ENCODE results near the gene UQCR10. TPM values are rescaled to one million over a fixed set of nuclear protein-coding genes. Genes with fewer than 3 reads are reported as not detected.
A peak's percentile ranks its signal among the peaks of the same experiment; 100 is the strongest.

UQCR10 gene
- total RNA-seq, 1 donor from 2014 or later: 65.8 TPM

- H3K4me1 ChIP-seq: peaks cover 33% of the 10 kb centered on the region
- H3K36me3 ChIP-seq: peaks cover 0 to 45% of the 10 kb centered on the region in 2 donors
- intact Hi-C loops (cut with DNase I): no loop called here
- H3K27ac ChIP-seq: no peak overlapping the region
- H3K9me3 ChIP-seq: no peaks in the 10 kb centered on the region
- H3K4me3 ChIP-seq: no peak overlapping the region
- no peaks in the 10 kb centered on the region for H3K27me3 ChIP-seq
- no peak for TF ChIP-seq POLR2AphosphoS5 (IDR thresholded peaks at IDR 0.05; ENCODE audit: insufficient read depth in 1 of 2, low read depth in 1 of 2)
- DNase-seq (ENCODE audit: extremely low spot score in 2 of 2): no peak
Observed at GRCh38 chr22:29795663-29796062, 28.5 kb downstream of the UQCR10 start.

- Histone ChIP-seq H3K27ac (no peak overlapping the region), H3K4me3 (no peak overlapping the region), H3K27me3 (no peaks in the 10 kb centered on the region), H3K4me1 (peaks cover 33% of the 10 kb centered on the region), H3K9me3 (no peaks in the 10 kb centered on the region), H3K36me3 (peaks cover 0 to 47% of the 10 kb centered on the region in 2 donors)
- TF ChIP-seq POLR2AphosphoS5 (IDR thresholded peaks at IDR 0.05; ENCODE audit: insufficient read depth in 1 of 2, low read depth in 1 of 2) (no peak), POLR2A (IDR thresholded peaks at IDR 0.05) (no peak), CTCF (IDR thresholded peaks at IDR 0.05) (no peak)
- intact Hi-C loops (cut with DNase I): no loop called here
- DNase-seq (ENCODE audit: extremely low spot score in 2 of 2): no peak
Observed at GRCh38 chr22:29797351-29797750, 30.2 kb downstream of the UQCR10 start.

GRCh38 chr22:29798318-29798717, 31.1 kb downstream of the UQCR10 start:
- H3K4me3 ChIP-seq: no peak overlapping the region
- DNase-seq (ENCODE audit: extremely low spot score in 2 of 2): no peak
- intact Hi-C loops (cut with DNase I): no loop called here
- peaks cover 0 to 45% of the 10 kb centered on the region in 2 donors for H3K36me3 ChIP-seq
- no peaks in the 10 kb centered on the region for H3K9me3 ChIP-seq
- no peaks in the 10 kb centered on the region for H3K27me3 ChIP-seq
- TF ChIP-seq POLR2AphosphoS5 (IDR thresholded peaks at IDR 0.05; ENCODE audit: insufficient read depth in 1 of 2, low read depth in 1 of 2): no peak
- no peak for TF ChIP-seq CTCF (IDR thresholded peaks at IDR 0.05)
- TF ChIP-seq POLR2A (IDR thresholded peaks at IDR 0.05): no peak
- H3K4me1 ChIP-seq: peaks cover 33% of the 10 kb centered on the region
- H3K27ac ChIP-seq: peak overlapping the region; percentile 73

GRCh38 chr22:29798801-29799200, 31.6 kb downstream of the UQCR10 start:
- Histone ChIP-seq H3K36me3 (peaks cover 0 to 45% of the 10 kb centered on the region in 2 donors), H3K27me3 (no peaks in the 10 kb centered on the region), H3K4me3 (peak overlapping the region in 1 of 2 donors; percentile 0), H3K4me1 (peaks cover 33% of the 10 kb centered on the region), H3K27ac (peak overlapping the region; percentile 73), H3K9me3 (no peaks in the 10 kb centered on the region)
- TF ChIP-seq CTCF (IDR thresholded peaks at IDR 0.05) (no peak), POLR2A (IDR thresholded peaks at IDR 0.05) (no peak), POLR2AphosphoS5 (IDR thresholded peaks at IDR 0.05; ENCODE audit: insufficient read depth in 1 of 2, low read depth in 1 of 2) (no peak)
- no peak for DNase-seq (ENCODE audit: extremely low spot score in 2 of 2)
- intact Hi-C loops (cut with DNase I): no loop called here

GRCh38 chr22:29799217-29799680, 32.1 kb downstream of the UQCR10 start:
- DNase-seq (ENCODE audit: extremely low spot score in 2 of 2): peak in 1 of 2 donors; percentile 97
- Histone ChIP-seq H3K27ac (peak overlapping the region; percentile 73), H3K4me1 (peaks cover 33% of the 10 kb centered on the region), H3K4me3 (peak overlapping the region in 1 of 2 donors; percentile 0), H3K36me3 (peaks cover 0 to 49% of the 10 kb centered on the region in 2 donors), H3K9me3 (no peaks in the 10 kb centered on the region), H3K27me3 (no peaks in the 10 kb centered on the region)
- TF ChIP-seq POLR2A (IDR thresholded peaks at IDR 0.05) (no peak), POLR2AphosphoS5 (IDR thresholded peaks at IDR 0.05; ENCODE audit: insufficient read depth in 1 of 2, low read depth in 1 of 2) (peak; percentile 88 to 92), CTCF (IDR thresholded peaks at IDR 0.05) (peak in 1 of 3 experiments; percentile 26)
- intact Hi-C loops (cut with DNase I): no loop called here
